ENCODE data around the gene ADGRB2.

ADGRB2 gene

DNA sequence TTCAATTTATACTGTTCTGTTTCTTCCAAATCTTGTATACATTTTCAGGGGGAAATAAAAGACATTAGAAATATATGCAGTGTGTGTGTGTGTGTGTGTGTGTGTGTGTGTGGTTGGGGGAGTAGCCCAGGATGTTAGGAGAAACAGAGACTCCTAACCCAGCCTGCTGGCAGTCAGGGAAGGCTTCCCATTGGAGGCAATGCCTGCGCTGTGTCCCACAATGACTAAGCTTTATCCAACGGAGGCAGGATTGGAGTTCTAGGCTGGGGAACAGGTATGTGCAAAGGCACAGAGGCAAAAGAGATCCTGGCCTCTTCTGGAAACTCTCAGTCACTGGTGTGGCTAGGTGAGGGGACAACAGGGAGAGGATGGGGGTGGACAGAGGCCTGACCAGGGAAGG is 16.5 kb upstream of the ADGRB2 start:
- Histone ChIP-seq H3K27me3 (replicated peaks) (no peaks in the 10 kb centered on the region), H3K4me3 (ENCODE audit: low read depth, low read length) (no peak overlapping the region), H3K27ac (no peak overlapping the region), H3K36me3 (replicated peaks) (no peaks in the 10 kb centered on the region)
- in situ Hi-C loops (cut with HindIII; ENCODE audit: low pct_ligation_motif_present, low sequenced_read_pairs): no loop called here
- DNase-seq: no peak
- TF ChIP-seq, protein P1, sequence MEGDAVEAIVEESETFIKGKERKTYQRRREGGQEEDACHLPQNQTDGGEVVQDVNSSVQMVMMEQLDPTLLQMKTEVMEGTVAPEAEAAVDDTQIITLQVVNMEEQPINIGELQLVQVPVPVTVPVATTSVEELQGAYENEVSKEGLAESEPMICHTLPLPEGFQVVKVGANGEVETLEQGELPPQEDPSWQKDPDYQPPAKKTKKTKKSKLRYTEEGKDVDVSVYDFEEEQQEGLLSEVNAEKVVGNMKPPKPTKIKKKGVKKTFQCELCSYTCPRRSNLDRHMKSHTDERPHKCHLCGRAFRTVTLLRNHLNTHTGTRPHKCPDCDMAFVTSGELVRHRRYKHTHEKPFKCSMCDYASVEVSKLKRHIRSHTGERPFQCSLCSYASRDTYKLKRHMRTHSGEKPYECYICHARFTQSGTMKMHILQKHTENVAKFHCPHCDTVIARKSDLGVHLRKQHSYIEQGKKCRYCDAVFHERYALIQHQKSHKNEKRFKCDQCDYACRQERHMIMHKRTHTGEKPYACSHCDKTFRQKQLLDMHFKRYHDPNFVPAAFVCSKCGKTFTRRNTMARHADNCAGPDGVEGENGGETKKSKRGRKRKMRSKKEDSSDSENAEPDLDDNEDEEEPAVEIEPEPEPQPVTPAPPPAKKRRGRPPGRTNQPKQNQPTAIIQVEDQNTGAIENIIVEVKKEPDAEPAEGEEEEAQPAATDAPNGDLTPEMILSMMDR (IDR thresholded peaks at IDR 0.05; ENCODE audit: low read depth, low read length, missing control alignments): no peak

DNA sequence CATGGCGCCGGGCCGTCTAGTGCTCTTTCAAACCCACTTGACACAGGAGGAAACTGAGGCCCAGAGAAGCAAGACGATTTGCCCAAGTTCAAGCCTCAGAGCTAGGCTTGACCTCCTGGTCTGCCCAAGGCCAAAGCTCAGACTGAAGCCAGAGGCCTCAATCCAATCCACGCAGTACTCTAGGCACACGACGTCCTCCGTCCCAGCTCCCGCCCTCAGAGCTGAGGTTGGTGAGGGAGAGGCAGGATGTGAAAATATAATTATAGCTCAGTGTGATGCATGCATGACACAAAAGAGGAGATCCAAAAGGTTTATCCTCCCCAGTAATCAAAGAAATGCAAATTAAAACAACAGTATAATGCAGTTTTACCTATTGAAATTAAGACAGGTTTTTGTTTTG is 15.5 kb upstream of the ADGRB2 start:
- Histone ChIP-seq H3K27me3 (replicated peaks) (peaks cover 3% of the 10 kb centered on the region), H3K4me3 (ENCODE audit: low read depth, low read length) (no peak overlapping the region), H3K36me3 (replicated peaks) (no peaks in the 10 kb centered on the region), H3K27ac (no peak overlapping the region)
- no peak for DNase-seq
- TF ChIP-seq, protein P1 (IDR thresholded peaks at IDR 0.05; ENCODE audit: low read depth, low read length, missing control alignments): no peak
- in situ Hi-C loops (cut with HindIII; ENCODE audit: low pct_ligation_motif_present, low sequenced_read_pairs): no loop called here

DNA sequence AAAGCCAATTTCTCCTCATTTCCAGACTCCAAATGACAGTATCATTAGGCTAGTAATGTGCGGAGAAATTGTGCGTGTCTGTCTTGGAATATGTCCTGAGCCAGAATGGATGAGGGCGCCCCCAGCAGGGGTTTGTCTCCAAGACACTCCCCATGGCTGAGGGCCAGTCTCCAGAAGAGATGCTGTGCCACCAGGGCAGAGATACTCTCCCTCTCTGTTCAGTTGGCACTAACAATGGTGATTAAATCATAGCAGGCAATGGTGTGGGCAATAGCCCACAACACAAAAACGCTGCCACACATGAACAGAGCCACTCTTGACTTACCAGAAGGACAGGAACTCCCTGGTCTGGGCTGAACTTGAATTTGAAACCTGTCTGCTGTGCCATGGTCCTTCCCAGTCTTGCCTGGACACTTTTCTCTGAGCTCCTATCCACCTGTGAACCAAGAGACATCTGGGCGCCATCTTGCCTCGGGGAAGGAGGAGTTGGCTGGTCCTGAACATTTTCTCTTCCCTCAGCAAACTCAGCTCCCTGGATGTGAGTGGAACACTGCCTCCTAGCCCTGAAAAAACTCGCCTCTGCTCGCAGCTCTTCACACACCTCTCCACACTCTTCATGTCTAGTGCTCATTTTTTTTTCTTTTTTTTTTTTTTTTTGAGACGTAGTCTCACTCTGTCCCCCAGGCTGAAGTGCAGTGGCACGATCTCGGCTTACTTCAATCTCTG is 14.8 kb upstream of the ADGRB2 start:
- no peak for DNase-seq
- TF ChIP-seq, protein P1 (IDR thresholded peaks at IDR 0.05; ENCODE audit: low read depth, low read length, missing control alignments): no peak
- H3K36me3 ChIP-seq (replicated peaks): no peaks in the 10 kb centered on the region
- in situ Hi-C loops (cut with HindIII; ENCODE audit: low pct_ligation_motif_present, low sequenced_read_pairs): no loop called here
- peaks cover 9% of the 10 kb centered on the region for H3K27me3 ChIP-seq (replicated peaks)
- no peak overlapping the region for H3K27ac ChIP-seq
- H3K4me3 ChIP-seq (ENCODE audit: low read depth, low read length): no peak overlapping the region

DNA sequence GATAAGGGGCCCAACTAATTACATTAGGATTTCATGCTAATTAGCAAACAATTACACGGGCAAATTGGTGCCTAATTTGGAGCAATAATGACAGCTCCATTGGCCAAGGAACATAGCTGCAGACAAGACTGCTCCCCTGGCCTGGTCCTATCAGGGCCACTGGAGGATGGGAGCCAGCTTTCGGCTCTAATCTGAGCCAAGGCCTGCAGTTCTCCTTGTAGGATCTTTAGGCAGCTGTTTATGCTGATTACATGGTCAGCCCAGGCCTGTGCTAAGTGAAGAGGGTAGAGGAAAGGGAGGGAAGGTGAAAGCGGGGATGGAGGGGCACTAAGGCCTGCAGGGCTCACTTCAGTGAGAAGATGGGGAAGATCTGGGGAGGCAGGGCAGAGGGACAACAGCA is 12.4 kb upstream of the ADGRB2 start:
- TF ChIP-seq, protein P1 (IDR thresholded peaks at IDR 0.05; ENCODE audit: low read depth, low read length, missing control alignments): no peak
- Histone ChIP-seq H3K36me3 (replicated peaks) (no peaks in the 10 kb centered on the region), H3K4me3 (ENCODE audit: low read depth, low read length) (no peak overlapping the region), H3K27me3 (replicated peaks) (peaks cover 33% of the 10 kb centered on the region), H3K27ac (no peak overlapping the region)
- in situ Hi-C loops (cut with HindIII; ENCODE audit: low pct_ligation_motif_present, low sequenced_read_pairs): no loop called here
- no peak for DNase-seq

DNA sequence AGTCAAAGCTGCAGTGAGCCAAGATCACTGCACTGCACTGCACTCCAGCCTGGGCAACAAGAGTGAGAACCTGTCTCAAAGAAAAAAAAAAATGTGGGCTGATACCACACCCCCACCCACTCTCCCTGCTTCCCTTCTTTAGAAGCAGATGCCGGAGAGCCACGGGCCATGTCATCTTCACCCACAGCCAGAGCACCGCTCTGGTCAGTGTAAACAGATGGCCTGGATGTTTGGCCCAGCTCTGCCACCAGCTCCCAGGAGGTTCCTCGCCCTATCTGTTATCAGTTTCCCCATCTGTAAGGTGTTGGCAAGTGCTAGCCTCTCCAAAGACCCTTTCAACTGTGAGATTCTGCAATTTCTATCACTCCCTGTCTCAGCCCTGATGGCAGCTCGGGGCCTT is 11.9 kb upstream of the ADGRB2 start:
- TF ChIP-seq, protein P1 (IDR thresholded peaks at IDR 0.05; ENCODE audit: low read depth, low read length, missing control alignments): no peak
- no peak for DNase-seq
- H3K27me3 ChIP-seq (replicated peaks): peaks cover 34% of the 10 kb centered on the region
- no peaks in the 10 kb centered on the region for H3K36me3 ChIP-seq (replicated peaks)
- H3K4me3 ChIP-seq (ENCODE audit: low read depth, low read length): no peak overlapping the region
- no peak overlapping the region for H3K27ac ChIP-seq
- in situ Hi-C loops (cut with HindIII; ENCODE audit: low pct_ligation_motif_present, low sequenced_read_pairs): no loop called here
